Measurements from ENCODE around the gene TMEM250. TPM values are rescaled to one million over a fixed set of nuclear protein-coding genes. Genes with fewer than 3 reads are reported as not detected.

The TMEM250 gene
- total RNA-seq, 1 experiment from 2014 or later: 26.3 TPM

DNA sequence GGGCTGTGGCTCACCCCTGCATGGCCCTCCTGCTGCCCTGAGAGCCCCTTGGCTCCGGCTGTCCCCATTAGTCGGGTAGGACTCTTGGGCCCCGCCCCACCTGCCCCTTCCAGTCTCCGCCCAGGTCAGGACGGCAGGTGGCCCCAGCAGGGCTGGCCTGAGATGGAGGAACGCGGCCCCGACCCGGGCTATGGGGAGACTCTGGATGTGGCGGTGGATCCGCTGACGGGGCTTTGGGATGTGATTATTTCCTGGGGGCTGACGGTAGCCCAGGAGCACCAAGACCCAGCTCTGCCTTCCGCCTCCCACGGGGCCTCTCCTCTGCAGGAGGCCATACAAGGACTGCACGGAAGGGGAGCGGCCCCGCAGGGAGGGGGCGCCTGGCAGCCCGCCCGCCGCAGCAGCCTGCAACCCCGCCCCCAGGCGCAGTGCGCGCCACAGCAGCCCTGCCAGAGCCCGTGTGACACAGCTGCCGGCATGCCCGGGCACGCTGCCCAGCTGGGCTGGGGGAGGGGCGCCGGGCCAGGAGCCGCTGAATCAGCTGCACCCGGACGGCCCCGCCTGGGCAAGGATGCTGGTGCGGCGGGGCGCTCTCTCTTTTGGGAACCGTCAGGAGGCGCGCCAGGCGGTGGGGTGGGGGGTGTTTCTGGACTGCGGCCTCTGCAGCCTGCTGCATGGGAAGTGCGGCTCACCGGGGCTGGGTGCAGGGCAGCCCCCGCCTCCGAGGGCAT, 9.2 kb downstream of the TMEM250 start:
- CTCF ChIA-PET: interaction anchor here (0.6 to 1.2 kb wide), 3 partner anchors 8 to 80 kb away, joined by 3 to 4 read pairs (median 4); partner anchors contain the start of gene NACC2
- H3K4me3 Mint-ChIP-seq (ENCODE audit: low read depth, unreplicated experiment): peak overlapping the region; percentile 60
- H3K9me3 Mint-ChIP-seq (ENCODE audit: low read depth, unreplicated experiment): no peaks in the 10 kb centered on the region
- no peaks in the 10 kb centered on the region for H3K4me1 Mint-ChIP-seq (ENCODE audit: low read depth, unreplicated experiment)
- peak overlapping the region; percentile 56 for H3K27ac Mint-ChIP-seq (ENCODE audit: unreplicated experiment)
- H3K27me3 Mint-ChIP-seq (ENCODE audit: unreplicated experiment): peaks cover 19% of the 10 kb centered on the region
- TF ChIP-seq, protein P1, sequence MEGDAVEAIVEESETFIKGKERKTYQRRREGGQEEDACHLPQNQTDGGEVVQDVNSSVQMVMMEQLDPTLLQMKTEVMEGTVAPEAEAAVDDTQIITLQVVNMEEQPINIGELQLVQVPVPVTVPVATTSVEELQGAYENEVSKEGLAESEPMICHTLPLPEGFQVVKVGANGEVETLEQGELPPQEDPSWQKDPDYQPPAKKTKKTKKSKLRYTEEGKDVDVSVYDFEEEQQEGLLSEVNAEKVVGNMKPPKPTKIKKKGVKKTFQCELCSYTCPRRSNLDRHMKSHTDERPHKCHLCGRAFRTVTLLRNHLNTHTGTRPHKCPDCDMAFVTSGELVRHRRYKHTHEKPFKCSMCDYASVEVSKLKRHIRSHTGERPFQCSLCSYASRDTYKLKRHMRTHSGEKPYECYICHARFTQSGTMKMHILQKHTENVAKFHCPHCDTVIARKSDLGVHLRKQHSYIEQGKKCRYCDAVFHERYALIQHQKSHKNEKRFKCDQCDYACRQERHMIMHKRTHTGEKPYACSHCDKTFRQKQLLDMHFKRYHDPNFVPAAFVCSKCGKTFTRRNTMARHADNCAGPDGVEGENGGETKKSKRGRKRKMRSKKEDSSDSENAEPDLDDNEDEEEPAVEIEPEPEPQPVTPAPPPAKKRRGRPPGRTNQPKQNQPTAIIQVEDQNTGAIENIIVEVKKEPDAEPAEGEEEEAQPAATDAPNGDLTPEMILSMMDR (IDR thresholded peaks at IDR 0.05; ENCODE audit: unreplicated experiment): no peak
- intact Hi-C loops (cut with micrococcal nuclease; ENCODE audit: unreplicated experiment): no loop called here
- no peaks in the 10 kb centered on the region for H3K36me3 Mint-ChIP-seq (ENCODE audit: insufficient read depth, unreplicated experiment)
- peak; percentile 93 for DNase-seq
- no TSS peak for BruUV-seq (replicated peaks)

DNA sequence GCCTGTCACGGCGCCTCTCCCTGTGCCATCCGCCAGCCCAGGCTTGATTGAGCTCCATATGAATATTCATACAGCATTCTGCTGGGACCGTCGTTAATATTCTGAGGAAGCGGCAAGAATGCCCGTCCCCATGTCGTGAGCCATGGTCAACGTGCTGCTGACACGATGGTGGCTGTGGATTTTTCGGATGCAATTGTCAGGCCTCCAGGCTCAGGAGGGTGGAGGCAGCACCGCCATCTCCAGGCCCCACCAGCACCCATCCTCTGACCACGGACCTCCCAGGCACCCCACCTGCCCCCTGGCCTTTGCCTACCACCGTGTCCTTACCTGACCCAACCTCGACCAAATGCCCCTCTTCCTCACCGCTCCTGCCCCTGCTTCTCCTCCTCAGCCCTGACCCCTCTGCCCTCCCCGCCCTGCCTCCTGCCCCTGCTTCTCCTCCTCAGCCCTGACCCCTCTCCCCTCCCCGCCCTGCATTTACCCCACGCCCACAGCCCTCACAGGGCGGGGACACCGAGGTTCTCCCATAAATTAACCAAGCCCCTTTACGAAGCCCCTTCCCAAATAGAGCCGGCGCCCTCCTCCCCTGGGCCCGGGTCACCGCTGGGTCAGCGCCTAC, 9.9 kb downstream of the TMEM250 start:
- Mint-ChIP-seq H3K4me1 (ENCODE audit: low read depth, unreplicated experiment) (no peaks in the 10 kb centered on the region), H3K27ac (ENCODE audit: unreplicated experiment) (peak overlapping the region; percentile 56), H3K9me3 (ENCODE audit: low read depth, unreplicated experiment) (no peaks in the 10 kb centered on the region), H3K36me3 (ENCODE audit: insufficient read depth, unreplicated experiment) (no peaks in the 10 kb centered on the region), H3K27me3 (ENCODE audit: unreplicated experiment) (peaks cover 24% of the 10 kb centered on the region), H3K4me3 (ENCODE audit: low read depth, unreplicated experiment) (peak overlapping the region; percentile 60)
- TF ChIP-seq, protein P1 (IDR thresholded peaks at IDR 0.05; ENCODE audit: unreplicated experiment): no peak
- no TSS peak for BruUV-seq (replicated peaks)
- intact Hi-C loops (cut with micrococcal nuclease; ENCODE audit: unreplicated experiment): no loop called here
- CTCF ChIA-PET: interaction anchor here (0.9 to 1.2 kb wide), 2 partner anchors 13 to 81 kb away, joined by 3 to 4 read pairs; partner anchors contain the start of gene NACC2
- no peak for DNase-seq

DNA sequence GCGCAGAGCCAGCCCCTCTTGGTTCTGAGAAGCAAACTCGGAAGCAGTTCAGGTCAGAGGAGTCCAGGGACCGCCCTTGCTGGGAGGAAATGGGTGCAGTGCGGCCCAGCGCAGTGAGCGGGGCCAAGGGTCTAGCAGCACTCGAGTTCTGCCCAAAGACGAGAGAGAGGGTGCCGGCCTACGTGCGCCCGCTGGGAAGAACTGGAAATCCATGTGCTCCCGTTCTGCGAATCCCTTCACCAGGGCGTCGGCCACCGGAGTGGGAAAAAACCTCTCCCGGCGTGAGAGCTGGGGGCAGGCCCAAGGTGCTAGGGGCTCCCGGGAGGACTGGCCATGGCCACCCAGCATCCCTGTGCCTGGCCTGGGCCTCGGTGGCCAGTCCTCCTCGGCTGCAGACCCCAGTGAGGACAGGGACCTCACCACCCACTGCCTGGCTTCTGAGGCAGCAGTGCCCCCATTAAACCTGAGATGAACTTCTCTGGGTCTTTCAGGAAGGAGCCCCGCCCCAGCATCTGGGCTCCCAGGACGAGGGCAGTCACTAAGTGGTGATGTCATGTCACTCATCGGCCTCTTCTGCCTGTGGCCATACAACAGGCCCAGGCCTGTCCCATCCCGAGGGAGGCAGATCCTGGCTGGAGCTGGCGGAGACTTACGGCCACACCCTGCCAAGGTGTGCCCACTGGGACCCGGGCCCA, 10.6 kb downstream of the TMEM250 start:
- intact Hi-C loops (cut with micrococcal nuclease; ENCODE audit: unreplicated experiment): no loop called here
- Mint-ChIP-seq H3K4me3 (ENCODE audit: low read depth, unreplicated experiment) (no peak overlapping the region), H3K36me3 (ENCODE audit: insufficient read depth, unreplicated experiment) (no peaks in the 10 kb centered on the region), H3K27me3 (ENCODE audit: unreplicated experiment) (peaks cover 31% of the 10 kb centered on the region), H3K27ac (ENCODE audit: unreplicated experiment) (no peak overlapping the region), H3K4me1 (ENCODE audit: low read depth, unreplicated experiment) (no peaks in the 10 kb centered on the region), H3K9me3 (ENCODE audit: low read depth, unreplicated experiment) (no peaks in the 10 kb centered on the region)
- CTCF ChIA-PET: no interaction called here
- no peak for DNase-seq
- BruUV-seq (replicated peaks): no TSS peak
- TF ChIP-seq, protein P1 (IDR thresholded peaks at IDR 0.05; ENCODE audit: unreplicated experiment): no peak

DNA sequence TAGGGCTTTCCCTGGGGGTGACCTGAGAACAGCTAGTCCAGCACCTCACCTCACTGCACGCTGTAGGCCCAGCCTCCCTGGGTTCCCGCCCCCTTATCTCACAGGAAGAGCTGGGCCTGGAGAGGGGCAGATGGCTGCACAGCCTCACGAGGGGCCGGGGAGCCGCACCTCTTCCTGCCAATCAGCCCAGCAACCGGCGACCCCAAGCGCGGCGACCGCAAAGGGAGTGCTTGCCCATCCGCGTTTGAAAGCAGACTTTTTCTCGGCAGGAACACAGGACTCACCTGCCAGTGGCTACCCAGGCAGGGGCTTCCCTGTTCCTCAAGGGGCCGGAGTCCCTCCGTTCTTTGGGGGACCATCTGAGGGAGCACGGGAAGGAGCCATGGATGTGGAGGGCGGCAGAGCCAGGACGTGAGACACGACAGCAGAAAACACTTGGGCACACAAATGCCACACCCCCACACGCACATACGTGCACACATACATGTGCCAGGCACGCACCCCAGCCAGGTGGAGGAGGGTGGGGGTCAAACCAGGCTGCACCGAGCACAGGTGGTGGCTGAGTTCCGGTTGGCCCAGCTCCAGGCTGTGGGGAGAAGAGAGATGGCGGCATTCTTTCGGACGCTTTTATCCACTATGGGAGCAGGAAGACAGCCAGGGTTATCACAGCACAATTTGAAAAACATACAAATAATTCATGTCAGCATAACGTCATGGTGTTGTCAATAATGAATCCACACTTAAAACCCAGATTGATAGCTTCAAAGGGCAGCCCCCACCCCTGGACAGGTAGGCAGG, 11.3 kb downstream of the TMEM250 start:
- intact Hi-C loops (cut with micrococcal nuclease; ENCODE audit: unreplicated experiment): no loop called here
- Mint-ChIP-seq H3K4me1 (ENCODE audit: low read depth, unreplicated experiment) (no peaks in the 10 kb centered on the region), H3K27ac (ENCODE audit: unreplicated experiment) (no peak overlapping the region), H3K9me3 (ENCODE audit: low read depth, unreplicated experiment) (no peaks in the 10 kb centered on the region), H3K4me3 (ENCODE audit: low read depth, unreplicated experiment) (no peak overlapping the region), H3K27me3 (ENCODE audit: unreplicated experiment) (peaks cover 37% of the 10 kb centered on the region), H3K36me3 (ENCODE audit: insufficient read depth, unreplicated experiment) (no peaks in the 10 kb centered on the region)
- BruUV-seq (replicated peaks): no TSS peak
- TF ChIP-seq, protein P1 (IDR thresholded peaks at IDR 0.05; ENCODE audit: unreplicated experiment): no peak
- no peak for DNase-seq
- CTCF ChIA-PET: no interaction called here

Measured in Calu3 (cell line).